Activated B cell treated with CpG ODN at 0.5 μM for 24 hours (primary cell): ENCODE results near the gene FAXC. TPM values are rescaled to one million over a fixed set of nuclear protein-coding genes. Genes with fewer than 3 reads are reported as not detected.

ENCODE experiments used
- ATAC-seq: fragments of 200-7000 bp; cut with Tn5 transposase; one replicate; pipeline ENCODE4 v1.10.0; 2021; ENCODE audit warnings: low read depth, mild to moderate bottlenecking, moderate library complexity
- CTCF ChIA-PET: fragments of 350-600 bp; sonication (Branson Sonifier 250); formaldehyde crosslinking; loops from one replicate; lab custom pipeline; 2021; ENCODE audit warnings: antibody characterized with exemption; lab: Charles Lee
- POLR2A ChIA-PET: fragments of 350-600 bp; sonication (Branson Sonifier 250); formaldehyde crosslinking; loops from one replicate; lab custom pipeline; 2021; ENCODE audit warnings: antibody characterized with exemption; lab: Charles Lee
- DNase-seq: peaks from one replicate; pipeline ENCODE4 v3.0.0; 2022
- H3K27ac Mint-ChIP-seq: one replicate; pipeline ENCODE4 v1.8.0; 2020; ENCODE audit warnings: mixed read lengths
- H3K27me3 Mint-ChIP-seq: one replicate; pipeline ENCODE4 v1.8.0; 2021; ENCODE audit warnings: mixed read lengths
- H3K36me3 Mint-ChIP-seq: one replicate; pipeline ENCODE4 v1.8.0; 2021; ENCODE audit warnings: low read depth, mixed read lengths
- H3K4me1 Mint-ChIP-seq: one replicate; pipeline ENCODE4 v1.8.0; 2021; ENCODE audit warnings: mixed read lengths
- H3K4me3 Mint-ChIP-seq: one replicate; pipeline ENCODE4 v1.8.0; 2020; ENCODE audit warnings: mild to moderate bottlenecking, mixed read lengths
- H3K9me3 Mint-ChIP-seq: one replicate; pipeline ENCODE4 v1.8.0; 2020; ENCODE audit warnings: mixed read lengths
- intact Hi-C: fragments of 100-400 bp; cut with micrococcal nuclease; formaldehyde crosslinking; loops from one replicate; pipeline ENCODE4 v1.15.1; 2024
- total RNA-seq: library from RNA; stranded (reverse); gene quantifications from 2 replicates; pipeline ENCODE4 v1.2.3, GENCODE V29; 2022
- TF ChIP-seq, protein P1 (sequence below): fragments of 200-600 bp; IDR thresholded peaks from one replicate; pipeline ENCODE4 v1.8.0; 2022; ENCODE audit warnings: antibody characterized with exemption, mild to moderate bottlenecking

The FAXC gene
- total RNA-seq, 1 donor from 2014 or later: not detected

GRCh38 chr6:99390896-99391295 lies 41.4 kb upstream of the FAXC start:
- CTCF ChIA-PET: no interaction called here
- H3K9me3 Mint-ChIP-seq: no peaks in the 10 kb centered on the region
- H3K27ac Mint-ChIP-seq: no peak overlapping the region
- no peaks in the 10 kb centered on the region for H3K27me3 Mint-ChIP-seq
- POLR2A ChIA-PET: no interaction called here
- peaks cover 13% of the 10 kb centered on the region for H3K4me1 Mint-ChIP-seq
- ATAC-seq: no peak
- H3K36me3 Mint-ChIP-seq: peaks cover 5% of the 10 kb centered on the region
- H3K4me3 Mint-ChIP-seq: no peak overlapping the region
- TF ChIP-seq, protein P1, sequence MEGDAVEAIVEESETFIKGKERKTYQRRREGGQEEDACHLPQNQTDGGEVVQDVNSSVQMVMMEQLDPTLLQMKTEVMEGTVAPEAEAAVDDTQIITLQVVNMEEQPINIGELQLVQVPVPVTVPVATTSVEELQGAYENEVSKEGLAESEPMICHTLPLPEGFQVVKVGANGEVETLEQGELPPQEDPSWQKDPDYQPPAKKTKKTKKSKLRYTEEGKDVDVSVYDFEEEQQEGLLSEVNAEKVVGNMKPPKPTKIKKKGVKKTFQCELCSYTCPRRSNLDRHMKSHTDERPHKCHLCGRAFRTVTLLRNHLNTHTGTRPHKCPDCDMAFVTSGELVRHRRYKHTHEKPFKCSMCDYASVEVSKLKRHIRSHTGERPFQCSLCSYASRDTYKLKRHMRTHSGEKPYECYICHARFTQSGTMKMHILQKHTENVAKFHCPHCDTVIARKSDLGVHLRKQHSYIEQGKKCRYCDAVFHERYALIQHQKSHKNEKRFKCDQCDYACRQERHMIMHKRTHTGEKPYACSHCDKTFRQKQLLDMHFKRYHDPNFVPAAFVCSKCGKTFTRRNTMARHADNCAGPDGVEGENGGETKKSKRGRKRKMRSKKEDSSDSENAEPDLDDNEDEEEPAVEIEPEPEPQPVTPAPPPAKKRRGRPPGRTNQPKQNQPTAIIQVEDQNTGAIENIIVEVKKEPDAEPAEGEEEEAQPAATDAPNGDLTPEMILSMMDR: no peak
- DNase-seq: no peak
- intact Hi-C loops: loop anchor here (10.0 kb wide), 1 partner anchor 56 kb away; no protein-coding TSS in a partner anchor

GRCh38 chr6:99384507-99384906 lies 35.0 kb upstream of the FAXC start:
- TF ChIP-seq, protein P1: no peak
- H3K27me3 Mint-ChIP-seq: no peaks in the 10 kb centered on the region
- H3K9me3 Mint-ChIP-seq: no peaks in the 10 kb centered on the region
- H3K27ac Mint-ChIP-seq: no peak overlapping the region
- DNase-seq (no peak), ATAC-seq (no peak)
- POLR2A ChIA-PET: no interaction called here
- no peak overlapping the region for H3K4me3 Mint-ChIP-seq
- CTCF ChIA-PET: no interaction called here
- intact Hi-C loops: no loop called here
- no peaks in the 10 kb centered on the region for H3K4me1 Mint-ChIP-seq
- H3K36me3 Mint-ChIP-seq: no peaks in the 10 kb centered on the region

DNA sequence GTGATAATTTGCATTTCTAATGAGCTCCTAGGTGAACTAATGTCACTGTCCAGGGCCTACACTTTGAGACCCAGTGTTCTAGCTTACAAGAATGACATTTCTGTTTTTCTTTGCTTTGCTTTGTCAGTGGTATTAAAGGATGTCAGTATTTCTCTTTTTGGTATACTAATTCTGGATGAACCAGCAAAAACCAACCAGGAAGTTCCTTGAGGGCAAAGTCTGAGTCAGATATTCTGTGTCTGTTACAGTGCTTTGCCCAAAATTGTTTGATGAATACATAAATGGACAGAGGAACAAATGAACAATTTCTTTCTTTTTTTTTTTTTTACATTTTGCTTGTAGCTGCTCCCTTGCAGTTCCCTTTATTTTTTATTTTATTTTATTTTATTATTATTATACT lies 29.2 kb upstream of the FAXC start:
- TF ChIP-seq, protein P1: no peak
- DNase-seq (no peak), ATAC-seq (no peak)
- POLR2A ChIA-PET: no interaction called here
- intact Hi-C loops: no loop called here
- Mint-ChIP-seq H3K36me3 (no peaks in the 10 kb centered on the region), H3K4me3 (no peak overlapping the region), H3K4me1 (no peaks in the 10 kb centered on the region), H3K27ac (no peak overlapping the region), H3K9me3 (no peaks in the 10 kb centered on the region), H3K27me3 (no peaks in the 10 kb centered on the region)
- CTCF ChIA-PET: no interaction called here

DNA sequence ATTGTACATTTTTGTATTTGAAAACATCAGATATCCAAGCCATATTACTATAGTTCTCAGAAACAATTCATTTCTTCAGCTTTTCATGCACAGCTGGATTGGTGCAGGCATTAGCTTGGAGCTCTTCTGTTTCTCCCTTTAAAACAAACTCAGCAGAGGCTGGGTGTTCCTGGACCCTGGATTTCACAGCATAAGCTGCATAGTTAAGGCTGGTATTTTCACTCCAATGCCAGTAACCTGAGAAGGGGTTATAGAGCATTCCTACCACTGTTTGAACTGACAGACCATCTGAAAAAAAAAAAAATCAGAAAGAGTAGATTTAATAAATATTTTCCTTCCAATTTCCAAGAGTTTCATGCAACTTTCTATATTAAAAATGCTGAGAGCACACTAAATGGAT lies 20.1 kb upstream of the FAXC start:
- no peaks in the 10 kb centered on the region for H3K27me3 Mint-ChIP-seq
- H3K36me3 Mint-ChIP-seq: peaks cover 1% of the 10 kb centered on the region
- H3K27ac Mint-ChIP-seq: no peak overlapping the region
- no peak overlapping the region for H3K4me3 Mint-ChIP-seq
- TF ChIP-seq, protein P1: no peak
- H3K4me1 Mint-ChIP-seq: no peaks in the 10 kb centered on the region
- intact Hi-C loops: no loop called here
- ATAC-seq (no peak), DNase-seq (no peak)
- ChIA-PET POLR2A (interaction anchor here (0.7 kb wide), 1 partner anchor 25 kb away, joined by 9 read pairs; the partner anchor contains the start of gene COQ3), CTCF (interaction anchor here (1.3 kb wide), 1 partner anchor 35 kb away, joined by 3 read pairs; no protein-coding TSS in a partner anchor)
- no peaks in the 10 kb centered on the region for H3K9me3 Mint-ChIP-seq

DNA sequence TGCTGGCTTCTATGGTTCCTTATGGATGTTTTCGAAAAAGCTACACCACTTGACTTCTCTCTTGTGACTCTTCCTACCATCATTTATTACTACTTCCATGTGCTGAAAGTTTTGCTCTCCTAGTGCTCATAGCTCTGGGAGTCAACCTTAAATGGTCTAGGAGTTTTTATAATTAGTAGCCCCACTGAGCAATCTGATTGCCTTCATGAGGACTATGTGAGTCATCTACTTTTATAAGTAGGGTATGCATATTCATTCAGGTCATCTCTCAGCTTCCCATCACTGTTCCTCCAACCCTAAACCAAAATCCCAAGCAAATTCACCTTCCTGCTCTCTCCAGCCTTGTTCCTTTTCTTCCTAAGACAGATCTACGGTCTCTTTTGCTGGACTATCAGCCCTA lies 17.4 kb upstream of the FAXC start:
- Mint-ChIP-seq H3K27ac (no peak overlapping the region), H3K9me3 (no peaks in the 10 kb centered on the region), H3K4me1 (no peaks in the 10 kb centered on the region), H3K36me3 (no peaks in the 10 kb centered on the region), H3K4me3 (no peak overlapping the region), H3K27me3 (no peaks in the 10 kb centered on the region)
- no peak for ATAC-seq
- POLR2A ChIA-PET: no interaction called here
- TF ChIP-seq, protein P1: no peak
- no peak for DNase-seq
- intact Hi-C loops: no loop called here
- CTCF ChIA-PET: no interaction called here
